Mesenchymal stem cell (in vitro differentiated cells and primary cell): ENCODE measurements around the gene PRELID1.
A peak's percentile ranks its signal among the peaks of the same experiment; 100 is the strongest.

Experiments used
- DNase-seq: peaks from one replicate; pipeline ENCODE4 v3.0.0-alpha.2; 2013
- H2AFZ ChIP-seq: one replicate; pipeline ENCODE4 v1.6.1; 2013; ENCODE audit warnings: low read depth, mild to moderate bottlenecking, control low read depth, inconsistent platforms, low read length, moderate library complexity
- H2AK5ac ChIP-seq: 2 replicates; pipeline ENCODE4 v1.6.1; 2013; ENCODE audit warnings: low read length, moderate library complexity, mild to moderate bottlenecking, inconsistent platforms; ENCODE audit not compliant: severe bottlenecking
- H2BK120ac ChIP-seq: one replicate; pipeline ENCODE4 v1.6.1; 2013; ENCODE audit warnings: low read depth, mild to moderate bottlenecking, inconsistent platforms, low read length, moderate library complexity
- H2BK12ac ChIP-seq, 2 experiments: one replicate each; pipeline ENCODE4 v1.6.1; 2013; ENCODE audit warnings: inconsistent platforms in 2 of 2, low read length in 2 of 2, mild to moderate bottlenecking in 2 of 2, moderate library complexity in 2 of 2, control low read depth in 1 of 2
- H2BK15ac ChIP-seq: one replicate; pipeline ENCODE4 v1.6.1; 2013; ENCODE audit warnings: mild to moderate bottlenecking, low read depth, inconsistent platforms; ENCODE audit not compliant: poor library complexity, severe bottlenecking
- H2BK5ac ChIP-seq: 2 replicates; pipeline ENCODE4 v1.6.1; 2013; ENCODE audit warnings: low read depth, mild to moderate bottlenecking, low read length, control low read depth, inconsistent platforms; ENCODE audit not compliant: poor library complexity, severe bottlenecking
- H3K14ac ChIP-seq, 2 experiments: one replicate each; pipeline ENCODE4 v1.6.1; 2013; ENCODE audit warnings: inconsistent platforms in 2 of 2, low read length in 2 of 2, control low read depth in 1 of 2, mild to moderate bottlenecking in 1 of 2, moderate library complexity in 1 of 2
- H3K18ac ChIP-seq, 2 experiments: one replicate each; pipeline ENCODE4 v1.6.1; 2013; ENCODE audit warnings: inconsistent platforms in 2 of 2, low read length in 2 of 2, control low read depth in 1 of 2, low read depth in 1 of 2, mild to moderate bottlenecking in 1 of 2
- H3K23ac ChIP-seq, 2 experiments: one replicate each; pipeline ENCODE4 v1.6.1; 2013; ENCODE audit warnings: inconsistent platforms in 2 of 2, low read length in 2 of 2, mild to moderate bottlenecking in 2 of 2, moderate library complexity in 2 of 2, control low read depth in 1 of 2
- H3K27ac ChIP-seq: 2 replicates; pipeline ENCODE4 v1.5.1; 2013; ENCODE audit warnings: mild to moderate bottlenecking, moderate library complexity, low read length, control low read depth, inconsistent platforms; ENCODE audit not compliant: poor library complexity, severe bottlenecking
- H3K27me3 ChIP-seq, 2 experiments: 2 replicates each; pipeline versions ENCODE4 v1.6.1 to v1.7.0; 2013; ENCODE audit warnings: low read length in 2 of 2, mild to moderate bottlenecking in 2 of 2, moderate library complexity in 2 of 2, control low read depth in 1 of 2, inconsistent platforms in 1 of 2; ENCODE audit not compliant: control insufficient read depth in 1 of 2, insufficient read depth in 1 of 2
- H3K36me3 ChIP-seq, 2 experiments: 2 replicates each; pipeline versions ENCODE4 v1.6.1 to v1.7.0; 2013; ENCODE audit warnings: low read length in 2 of 2, control low read depth in 1 of 2, inconsistent platforms in 1 of 2, low read depth in 1 of 2, mild to moderate bottlenecking in 1 of 2; ENCODE audit not compliant: insufficient read depth in 2 of 2, control insufficient read depth in 1 of 2
- H3K4ac ChIP-seq, 2 experiments: one replicate each; pipeline ENCODE4 v1.6.1; 2013; ENCODE audit warnings: inconsistent platforms in 2 of 2, low read length in 2 of 2, mild to moderate bottlenecking in 2 of 2, moderate library complexity in 2 of 2, control low read depth in 1 of 2, low read depth in 1 of 2
- H3K4me1 ChIP-seq: 2 replicates; pipeline ENCODE4 v1.6.1; 2013; ENCODE audit warnings: low read depth, low read length, control low read depth; ENCODE audit not compliant: control insufficient read depth, insufficient read depth
- H3K4me2 ChIP-seq: 2 replicates; pipeline ENCODE4 v1.6.1; 2013; ENCODE audit warnings: low read length, mild to moderate bottlenecking, inconsistent platforms; ENCODE audit not compliant: poor library complexity, severe bottlenecking
- H3K4me3 ChIP-seq, 2 experiments: 2 replicates each; pipeline versions ENCODE4 v1.5.1 to v1.7.0; 2013; ENCODE audit warnings: low read length in 2 of 2, mild to moderate bottlenecking in 2 of 2, control low read depth in 1 of 2, low read depth in 1 of 2; ENCODE audit not compliant: insufficient read depth in 1 of 2
- H3K79me1 ChIP-seq: replicated peaks from 2 replicates; pipeline ENCODE4 v1.6.1; 2013; ENCODE audit warnings: mild to moderate bottlenecking, control low read depth, low read length, inconsistent platforms; ENCODE audit not compliant: poor library complexity, severe bottlenecking
- H3K9ac ChIP-seq: 2 replicates; pipeline ENCODE4 v1.7.0; 2013; ENCODE audit warnings: mild to moderate bottlenecking, low read length, moderate library complexity
- H3K9me3 ChIP-seq: 2 replicates; pipeline ENCODE4 v1.7.0; 2013; ENCODE audit warnings: mild to moderate bottlenecking, low read length; ENCODE audit not compliant: control insufficient read depth
- H4K8ac ChIP-seq: one replicate; pipeline ENCODE4 v1.6.1; 2013; ENCODE audit warnings: inconsistent platforms, mild to moderate bottlenecking, low read length, moderate library complexity
- H4K91ac ChIP-seq: one replicate; pipeline ENCODE4 v1.6.1; 2013; ENCODE audit warnings: mild to moderate bottlenecking, low read length, inconsistent platforms
- WGBS: methylation state at CpG from one replicate; pipeline ENCODE4 v1.1.7; 2013; ENCODE audit warnings: mixed read lengths; 5-methylcytosine and 5-hydroxymethylcytosine counted together

Gene PRELID1

DNA sequence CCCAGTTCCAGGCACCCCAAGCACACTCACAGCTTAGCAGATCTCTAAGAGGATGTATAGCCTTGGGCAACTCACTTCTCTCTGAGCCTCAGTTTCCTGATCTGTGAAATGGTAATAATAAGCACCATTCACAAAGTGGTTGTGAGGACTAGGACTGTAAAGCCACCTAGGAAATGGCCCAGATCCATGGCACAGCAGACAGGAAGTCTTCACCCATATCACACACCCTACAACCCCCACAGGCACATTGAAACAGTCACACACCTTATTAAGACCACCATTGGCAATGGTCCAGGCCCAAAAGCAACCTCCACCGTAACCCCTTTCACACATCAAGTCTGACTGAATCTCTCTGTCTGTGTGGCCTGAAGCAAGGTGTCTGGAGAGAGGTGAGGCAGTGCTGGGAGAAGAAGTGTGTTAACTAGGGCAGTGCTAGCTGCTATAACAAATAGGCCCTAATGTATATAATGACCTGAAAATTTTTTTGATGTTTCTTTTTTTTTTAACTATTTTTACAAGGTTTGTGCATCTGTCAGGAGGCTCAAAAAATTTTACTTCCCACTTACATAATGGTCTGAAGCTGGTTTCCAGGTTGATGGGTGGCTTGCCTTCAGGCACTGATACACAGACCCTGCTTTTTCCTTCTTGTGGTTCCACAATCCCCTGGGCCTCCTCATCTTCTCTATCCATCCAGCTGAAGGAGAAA, 51.7 kb downstream of the PRELID1 start:
- Histone ChIP-seq H2AK5ac (peak overlapping the region; percentile 43), H3K23ac (no peak overlapping the region), H2BK5ac (no peak overlapping the region), H3K4me1 (peaks cover 16% of the 10 kb centered on the region), H2BK12ac (no peak overlapping the region), H3K27ac (no peak overlapping the region), H2BK120ac (no peak overlapping the region), H4K8ac (no peak overlapping the region), H3K9ac (no peak overlapping the region), H4K91ac (no peak overlapping the region), H3K18ac (no peak overlapping the region), H2AFZ (no peak overlapping the region), H3K14ac (no peak overlapping the region), H3K4me2 (no peak overlapping the region), H3K9me3 (peaks cover 7% of the 10 kb centered on the region), H3K27me3 (peaks cover 0 to 44% of the 10 kb centered on the region in 2 experiments), H2BK15ac (no peak overlapping the region), H3K4ac (no peak overlapping the region), H3K36me3 (no peaks in the 10 kb centered on the region), H3K79me1 (no peaks in the 10 kb centered on the region), H3K4me3 (no peak overlapping the region)
- no CpG with 5 or more reads among the region's 1 CpG for WGBS
- DNase-seq, result no peak

DNA sequence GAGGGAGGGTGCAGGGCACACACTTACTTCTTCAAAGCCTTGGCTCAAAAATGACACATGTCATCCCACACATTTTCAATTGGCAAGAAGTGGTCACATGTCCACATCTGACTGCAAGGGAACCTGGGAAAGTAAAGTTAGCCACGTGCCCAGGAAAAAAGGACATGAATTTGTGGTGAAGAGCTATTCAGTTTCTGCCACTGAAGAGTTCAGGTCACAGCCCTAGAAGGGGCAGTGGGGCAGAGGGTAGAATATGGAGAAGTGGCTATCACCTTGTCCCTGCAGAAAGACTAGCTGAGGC, 52.2 kb downstream of the PRELID1 start:
- no peak overlapping the region for H3K4ac ChIP-seq
- WGBS, result 27% methylated on average over 1 of the region's 1 CpG
- H3K18ac ChIP-seq, result no peak overlapping the region
- DNase-seq, result no peak
- H3K27me3 ChIP-seq, result peaks cover 0 to 46% of the 10 kb centered on the region in 2 experiments
- no peak overlapping the region for H3K14ac ChIP-seq
- H4K91ac ChIP-seq, result no peak overlapping the region
- peaks cover 15% of the 10 kb centered on the region for H3K4me1 ChIP-seq
- H3K36me3 ChIP-seq, result no peaks in the 10 kb centered on the region
- H2AFZ ChIP-seq, result no peak overlapping the region
- H3K23ac ChIP-seq, result no peak overlapping the region
- no peak overlapping the region for H2BK5ac ChIP-seq
- H3K27ac ChIP-seq, result no peak overlapping the region
- no peak overlapping the region for H2BK12ac ChIP-seq
- no peak overlapping the region for H3K9ac ChIP-seq
- H2AK5ac ChIP-seq, result no peak overlapping the region
- no peak overlapping the region for H2BK120ac ChIP-seq
- H3K4me2 ChIP-seq, result no peak overlapping the region
- H2BK15ac ChIP-seq, result no peak overlapping the region
- H3K4me3 ChIP-seq, result no peak overlapping the region
- no peak overlapping the region for H4K8ac ChIP-seq
- H3K9me3 ChIP-seq, result peaks cover 7% of the 10 kb centered on the region
- no peaks in the 10 kb centered on the region for H3K79me1 ChIP-seq
